HL-60/S4 treated with retinoic acid at 250 ng/mL for 4 days and 3 days (cell line): ENCODE results near the gene PEG3.

Experiments
- in situ Hi-C: fragments of 300-500 bp; cut with MboI; formaldehyde crosslinking; loops from 2 replicates; pipeline ENCODE4 v1.7.0; 2022; ENCODE audit warnings: low sequenced_read_pairs

Gene PEG3

DNA sequence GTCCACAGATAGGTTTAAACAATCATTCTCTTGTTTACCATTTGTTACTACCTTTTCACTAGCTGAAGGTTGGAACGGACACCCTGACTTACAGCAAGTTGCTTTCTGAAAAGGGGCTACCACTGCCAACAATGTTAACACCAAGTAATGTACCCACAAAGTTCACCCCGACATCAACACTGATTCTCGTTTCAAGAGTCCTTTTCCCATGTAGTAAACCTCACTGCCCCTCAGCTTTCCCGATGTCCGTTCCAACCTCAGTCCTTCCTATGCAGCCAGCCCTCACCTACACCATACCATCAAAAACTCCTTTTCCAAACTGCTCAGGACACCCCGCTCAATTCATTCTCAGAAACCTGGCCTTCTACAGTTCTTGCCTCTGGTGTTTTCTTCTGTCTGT is 29.0 kb downstream of the PEG3 start:
- in situ Hi-C loops: no loop called here

- in situ Hi-C loops: no loop called here
These were observed 30.3 kb downstream of the PEG3 start for GRCh38 chr19:56810260-56810659.

DNA sequence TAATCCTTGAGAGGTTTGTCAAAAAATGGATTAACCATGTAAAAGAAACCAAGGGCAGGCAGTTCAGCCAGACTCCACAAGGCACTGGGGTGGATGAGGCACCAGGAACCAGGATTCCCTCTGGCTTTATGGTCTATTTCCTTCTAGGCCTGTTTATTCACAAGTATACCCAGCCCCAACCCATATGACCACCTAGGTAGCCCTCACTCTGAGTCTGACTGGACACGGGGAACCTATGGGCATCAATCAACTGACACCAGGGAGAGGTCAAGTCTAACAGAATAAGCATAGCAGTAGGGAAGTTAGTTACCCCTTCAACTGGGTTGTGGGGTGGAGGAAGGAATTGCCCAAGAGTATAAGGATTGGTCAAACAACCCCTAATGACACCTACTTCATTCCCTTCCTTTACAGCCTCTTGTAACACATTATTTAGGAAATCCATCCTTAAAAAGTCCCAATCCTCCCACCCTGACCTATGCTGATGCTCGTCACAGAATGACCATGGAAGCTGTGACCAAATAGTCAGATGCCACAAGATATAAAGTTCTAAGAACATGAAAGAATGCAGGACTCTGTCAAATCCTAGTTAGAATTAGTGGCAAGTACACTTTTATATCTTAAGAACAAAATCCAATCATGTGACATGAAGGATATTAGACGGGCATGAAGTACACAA is 31.7 kb downstream of the PEG3 start:
- in situ Hi-C loops: no loop called here

GRCh38 chr19:56806639-56807038 is 33.9 kb downstream of the PEG3 start:
- in situ Hi-C loops: no loop called here
